ENCODE data around the gene CCNK.

Gene CCNK

DNA sequence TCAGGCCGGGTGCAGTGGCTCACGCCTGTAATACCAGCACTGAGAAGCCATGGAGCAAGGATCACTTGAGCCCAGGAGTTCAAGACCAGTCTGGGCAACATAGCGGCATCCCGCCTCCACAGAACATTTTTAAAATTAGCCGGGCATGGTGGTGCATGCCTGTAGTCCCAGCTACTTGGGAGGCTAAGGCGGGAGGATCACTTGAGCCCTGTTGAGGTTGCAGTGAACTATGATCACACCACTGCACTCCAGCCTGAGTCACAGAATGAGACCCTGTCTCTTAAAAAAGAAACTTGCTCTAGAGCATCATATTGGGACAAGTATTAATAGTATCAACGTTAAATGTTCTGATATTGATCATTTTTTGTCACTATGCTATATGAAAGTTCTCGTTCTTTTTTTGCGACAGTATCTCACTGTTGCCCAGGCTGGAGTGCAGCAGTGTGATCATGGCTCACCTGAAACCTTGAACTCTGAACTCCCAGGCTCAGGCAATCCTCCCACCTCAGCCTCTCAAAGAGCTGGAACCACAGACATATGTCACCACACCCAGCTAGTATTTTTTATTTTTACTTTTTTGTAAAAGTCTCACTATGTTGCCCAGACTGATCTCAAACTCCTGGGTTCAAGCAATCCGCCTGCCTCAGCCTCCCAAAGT lies 75.1 kb downstream of the CCNK start:
- DNase-seq: no peak

- DNase-seq: no peak
Observed at GRCh38 chr14:99559286-99559990, 78.2 kb downstream of the CCNK start.

DNA sequence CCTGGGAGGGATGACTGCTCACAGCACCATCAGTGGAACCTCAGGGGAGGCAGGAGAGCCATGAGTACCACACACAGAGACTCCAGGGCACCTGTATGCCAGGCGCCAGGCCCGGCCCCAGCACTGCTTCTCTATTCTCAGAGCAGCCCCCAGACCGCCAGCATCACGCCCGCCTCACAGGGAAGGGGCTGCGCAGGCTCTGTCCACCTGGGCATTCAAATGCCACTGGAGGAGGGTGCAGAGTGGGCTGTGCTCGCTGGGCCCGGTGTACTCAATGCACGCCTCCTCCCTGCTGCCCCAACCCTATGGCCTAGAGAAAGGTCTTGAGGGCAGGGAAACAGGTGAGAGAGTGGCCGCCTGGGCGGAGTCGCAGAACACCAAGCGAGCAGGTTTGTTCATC lies 79.2 kb downstream of the CCNK start:
- no peak for DNase-seq

DNA sequence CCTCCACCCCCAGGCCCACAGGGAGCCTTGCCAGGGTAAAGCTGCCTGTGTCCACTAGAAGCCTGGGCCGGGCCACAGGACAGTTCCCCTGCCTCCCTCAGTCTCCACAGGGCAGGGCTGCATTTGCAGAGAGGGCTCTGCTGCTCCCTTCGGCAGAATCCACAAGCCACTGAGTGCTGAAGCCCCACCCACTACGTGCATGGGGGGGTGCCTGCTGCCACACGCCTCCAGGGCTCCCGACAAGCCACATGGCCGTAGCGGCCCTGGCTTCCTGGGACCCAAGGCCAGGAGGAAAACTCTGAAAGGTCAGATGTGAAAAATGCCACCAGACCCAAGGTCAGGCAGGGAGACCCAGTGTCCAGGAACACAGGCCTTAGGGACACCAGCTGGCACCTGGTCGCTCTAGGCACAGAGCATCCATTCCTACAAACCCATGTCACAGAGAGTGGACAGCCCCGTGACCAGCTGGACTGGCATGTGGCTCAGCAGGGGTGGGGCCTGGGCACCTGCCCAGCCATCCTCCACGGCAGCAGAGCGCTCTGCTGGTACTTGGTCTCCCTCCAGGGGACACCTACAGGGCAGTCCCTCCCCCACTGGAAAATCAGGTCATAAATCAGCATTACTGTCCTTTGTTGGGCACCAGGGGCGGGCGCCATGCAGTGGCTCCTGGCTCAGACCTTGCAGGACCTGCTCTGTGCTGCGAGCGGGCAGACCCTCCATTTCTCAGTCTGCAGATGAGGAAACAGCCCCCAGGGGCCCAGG lies 79.9 kb downstream of the CCNK start:
- DNase-seq: no peak

GRCh38 chr14:99561864-99562263 lies 80.7 kb downstream of the CCNK start:
- no peak for DNase-seq

Measured in NK-92 treated with Interleukin-12 subunit alpha and Interleukin-12 subunit beta, amount 100 ng/mL, for 24 hours (cell line).